ENCODE results near the gene HRH2. TPM values are rescaled to one million over a fixed set of nuclear protein-coding genes. Genes with fewer than 3 reads are reported as not detected.

HRH2 gene
- total and polyA plus RNA-seq, 9 of the 15 experiments (the other 6 are each of a cell fraction or from before 2014, with no cell fraction given): 0.04 TPM; not detected in 8

GRCh38 chr5:175696855-175697198 is 39.0 kb downstream of the HRH2 start:
- ATAC-seq: peak; percentile 13; the same call in 1 of the 3 replicates
- no peak for DNase-seq (ENCODE audit: extremely low read depth in 1 of 4, low spot score in 3 of 4)
- Histone ChIP-seq H3K4me1 (replicated peaks in 1 of 2; ENCODE audit: control insufficient read depth in 2 of 2, insufficient read depth in 2 of 2, low read length in 2 of 2) (peaks cover 4 to 5% of the 10 kb centered on the region in 2 experiments; a peak in 3 of 5 replicates), H2AFZ (ENCODE audit: low read depth, low read length) (no peak overlapping the region), H3K27ac (ENCODE audit: extremely low read depth, low read depth, low read length) (no peak overlapping the region), H3K4me3 (no peak overlapping the region), H3K9me3 (replicated peaks; ENCODE audit: control insufficient read depth, insufficient read depth, low read depth, low read length) (no peaks in the 10 kb centered on the region), H3K9me1 (ENCODE audit: control insufficient read depth, insufficient read depth, low read length) (peaks cover 3% of the 10 kb centered on the region), H3K27me3 (ENCODE audit: control insufficient read depth in 2 of 2, insufficient read depth in 2 of 2, low read length in 2 of 2) (peaks cover 18 to 45% of the 10 kb centered on the region in 2 experiments; a peak in 4 of 5 replicates), H3K36me3 (ENCODE audit: control insufficient read depth, insufficient read depth, low read length) (no peaks in the 10 kb centered on the region), H3K79me2 (ENCODE audit: control insufficient read depth, insufficient read depth, low read length) (no peaks in the 10 kb centered on the region), H4K20me1 (replicated peaks; ENCODE audit: control insufficient read depth, insufficient read depth, low read length) (no peaks in the 10 kb centered on the region), H3K9ac (ENCODE audit: insufficient read depth in 1 of 2, low read depth in 2 of 2, low read length in 2 of 2) (no peak overlapping the region), H3K4me2 (ENCODE audit: insufficient read depth, low read length) (peak overlapping the region; percentile 39; the same call in 1 of the 2 replicates)
- CTCF ChIA-PET (ENCODE audit: low intra/inter-chr PET ratio): no interaction called here
- in situ Hi-C loops (cut with MboI) (loop anchor here (5.0 kb wide), 1 partner anchor 160 kb away; no protein-coding TSS in a partner anchor), intact Hi-C loops (cut with micrococcal nuclease) (loop anchor here (1.0 kb wide), 1 partner anchor 163 kb away; no protein-coding TSS in a partner anchor)
- no peak for FAIRE-seq
- WGBS (ENCODE audit: insufficient coverage, low coverage, missing lambda C conversion rate): 40% methylated on average over 10 of the region's 14 CpGs
- TF ChIP-seq ZKSCAN8 (CRISPR knock-in tag; IDR thresholded peaks at IDR 0.05) (no peak), TBL1XR1 (IDR thresholded peaks at IDR 0.05; ENCODE audit: low read length in 2 of 2) (no peak), GABPA (tag; conservative IDR thresholded peaks at IDR 0.05; ENCODE audit: low read depth) (peak; percentile 9), NCOR1 (IDR thresholded peaks at IDR 0.05) (no peak), NBN (IDR thresholded peaks at IDR 0.05; ENCODE audit: low read depth) (0 out of 2 replicates have a peak, but pooled peaks have one; percentile 0)
- no TSS peak for BruUV-seq (replicated peaks)
- POLR2A ChIA-PET: no interaction called here

GRCh38 chr5:175697846-175698245 is 40.0 kb downstream of the HRH2 start:
- WGBS (ENCODE audit: insufficient coverage, low coverage, missing lambda C conversion rate): 3% methylated on average over 7 of the region's 7 CpGs
- DNase-seq (ENCODE audit: extremely low read depth in 1 of 4, low spot score in 3 of 4) (no peak), ATAC-seq (no peak), FAIRE-seq (no peak)
- H4K20me1 ChIP-seq (replicated peaks; ENCODE audit: control insufficient read depth, insufficient read depth, low read length): no peaks in the 10 kb centered on the region
- H3K27me3 ChIP-seq (ENCODE audit: control insufficient read depth in 2 of 2, insufficient read depth in 2 of 2, low read length in 2 of 2): peaks cover 15 to 37% of the 10 kb centered on the region in 2 experiments; a peak in 4 of 5 replicates
- in situ Hi-C loops (cut with MboI): loop anchor here (5.0 kb wide), 1 partner anchor 161 kb away; no protein-coding TSS in a partner anchor
- BruUV-seq (replicated peaks): no TSS peak
- no peak overlapping the region for H3K4me3 ChIP-seq
- intact Hi-C loops (cut with micrococcal nuclease): no loop called here
- peaks cover 3% of the 10 kb centered on the region for H3K9me1 ChIP-seq (ENCODE audit: control insufficient read depth, insufficient read depth, low read length)
- H3K9ac ChIP-seq (ENCODE audit: insufficient read depth in 1 of 2, low read depth in 2 of 2, low read length in 2 of 2): no peak overlapping the region
- no peak overlapping the region for H3K27ac ChIP-seq (ENCODE audit: extremely low read depth, low read depth, low read length)
- ChIA-PET CTCF (ENCODE audit: low intra/inter-chr PET ratio) (no interaction called here), POLR2A (no interaction called here)
- H3K36me3 ChIP-seq (ENCODE audit: control insufficient read depth, insufficient read depth, low read length): no peaks in the 10 kb centered on the region
- H3K4me1 ChIP-seq (replicated peaks in 1 of 2; ENCODE audit: control insufficient read depth in 2 of 2, insufficient read depth in 2 of 2, low read length in 2 of 2): peaks cover 4 to 5% of the 10 kb centered on the region in 2 experiments; a peak in 3 of 5 replicates
- no peaks in the 10 kb centered on the region for H3K79me2 ChIP-seq (ENCODE audit: control insufficient read depth, insufficient read depth, low read length)
- H2AFZ ChIP-seq (ENCODE audit: low read depth, low read length): no peak overlapping the region
- H3K4me2 ChIP-seq (ENCODE audit: insufficient read depth, low read length): no peak overlapping the region
- H3K9me3 ChIP-seq (replicated peaks; ENCODE audit: control insufficient read depth, insufficient read depth, low read depth, low read length): no peaks in the 10 kb centered on the region
- no peak for TF ChIP-seq GMEB1 (CRISPR knock-in tag; IDR thresholded peaks at IDR 0.05)
- TF ChIP-seq GTF2A2 (tag; IDR thresholded peaks at IDR 0.05): no peak
- TF ChIP-seq ZNF507 (tag; conservative IDR thresholded peaks at IDR 0.05): no peak
- no peak for TF ChIP-seq ZFP1 (CRISPR knock-in tag; IDR thresholded peaks at IDR 0.05)
